CD8-positive, alpha-beta memory T cell (primary cell): ENCODE data around the gene HNRNPLL. TPM values are rescaled to one million over a fixed set of nuclear protein-coding genes. Genes with fewer than 3 reads are reported as not detected.
A peak's percentile ranks its signal among the peaks of the same experiment; 100 is the strongest.

Experiments used
- CTCF ChIA-PET: fragments of 350-600 bp; sonication (Branson Sonifier 250); formaldehyde crosslinking; loops from one replicate; lab custom pipeline; 2021; ENCODE audit warnings: antibody characterized with exemption; lab: Charles Lee
- POLR2A ChIA-PET: fragments of 350-600 bp; sonication (Branson Sonifier 250); formaldehyde crosslinking; loops from one replicate; lab custom pipeline; 2021; ENCODE audit warnings: antibody characterized with exemption; lab: Charles Lee
- DNase-seq, 5 donors: peaks; one replicate each; pipeline versions ENCODE4 v3.0.0 to v3.0.0-alpha.2; 2020 to 2022; ENCODE audit warnings: mixed read lengths in 1 of 5
- H3K27ac ChIP-seq: one replicate; pipeline ENCODE4 v1.7.0; 2013; ENCODE audit warnings: low read depth, mild to moderate bottlenecking, low read length, moderate library complexity
- H3K27me3 ChIP-seq: 2 replicates; pipeline ENCODE4 v1.7.0; 2013; ENCODE audit warnings: low read length, mild to moderate bottlenecking; ENCODE audit not compliant: insufficient read depth, poor library complexity, severe bottlenecking
- H3K36me3 ChIP-seq: 2 replicates; pipeline ENCODE4 v1.7.0; 2013; ENCODE audit warnings: mild to moderate bottlenecking, low read length, moderate library complexity; ENCODE audit not compliant: insufficient read depth
- H3K4me1 ChIP-seq: 2 replicates; pipeline ENCODE4 v1.7.0; 2013; ENCODE audit warnings: mild to moderate bottlenecking, low read length, moderate library complexity; ENCODE audit not compliant: insufficient read depth
- H3K4me3 ChIP-seq: 2 replicates; pipeline ENCODE4 v1.7.0; 2013; ENCODE audit warnings: mild to moderate bottlenecking, low read length
- H3K9me3 ChIP-seq: 2 replicates; pipeline ENCODE4 v1.7.0; 2013; ENCODE audit warnings: mild to moderate bottlenecking, low read length
- H3K27ac Mint-ChIP-seq, 8 donors: one replicate each; pipeline ENCODE4 v1.8.0; 2020 to 2021; ENCODE audit warnings: mixed read lengths in 8 of 8, mild to moderate bottlenecking in 6 of 8, inconsistent platforms in 3 of 8, moderate library complexity in 3 of 8
- H3K27me3 Mint-ChIP-seq, 2 donors: one replicate each; pipeline ENCODE4 v1.8.0; 2020 to 2021; ENCODE audit warnings: mixed read lengths in 2 of 2, mild to moderate bottlenecking in 1 of 2, moderate library complexity in 1 of 2
- H3K36me3 Mint-ChIP-seq, 3 donors: one replicate each; pipeline ENCODE4 v1.8.0; 2020 to 2021; ENCODE audit warnings: mixed read lengths in 3 of 3, inconsistent platforms in 1 of 3, mild to moderate bottlenecking in 1 of 3
- H3K4me1 Mint-ChIP-seq, 3 donors: one replicate each; pipeline ENCODE4 v1.8.0; 2020 to 2021; ENCODE audit warnings: mixed read lengths in 3 of 3, inconsistent platforms in 1 of 3, mild to moderate bottlenecking in 1 of 3
- H3K4me3 Mint-ChIP-seq, 7 donors: one replicate each; pipeline ENCODE4 v1.8.0; 2020 to 2021; ENCODE audit warnings: mixed read lengths in 7 of 7, mild to moderate bottlenecking in 6 of 7, moderate library complexity in 4 of 7, inconsistent platforms in 2 of 7
- H3K9me3 Mint-ChIP-seq, 5 donors: one replicate each; pipeline ENCODE4 v1.8.0; 2020 to 2022; ENCODE audit warnings: mixed read lengths in 5 of 5, mild to moderate bottlenecking in 3 of 5, moderate library complexity in 2 of 5, inconsistent platforms in 1 of 5
- polyA plus RNA-seq: library from polyadenylated mRNA; unstranded; fragments of 300-500 nt; fragmentation: Illumina TruSeq; gene quantifications from one replicate; pipeline ENCODE4 v1.2.3, GENCODE V29; 2021
- total RNA-seq, 2 experiments: library from RNA; stranded (reverse); gene quantifications; one replicate each; pipeline ENCODE4 v1.2.3, GENCODE V29; 2021

HNRNPLL gene
- total and polyA plus RNA-seq, 3 experiments from 2014 or later, result 65.4 to 80.8 (median 77.4) TPM

DNA sequence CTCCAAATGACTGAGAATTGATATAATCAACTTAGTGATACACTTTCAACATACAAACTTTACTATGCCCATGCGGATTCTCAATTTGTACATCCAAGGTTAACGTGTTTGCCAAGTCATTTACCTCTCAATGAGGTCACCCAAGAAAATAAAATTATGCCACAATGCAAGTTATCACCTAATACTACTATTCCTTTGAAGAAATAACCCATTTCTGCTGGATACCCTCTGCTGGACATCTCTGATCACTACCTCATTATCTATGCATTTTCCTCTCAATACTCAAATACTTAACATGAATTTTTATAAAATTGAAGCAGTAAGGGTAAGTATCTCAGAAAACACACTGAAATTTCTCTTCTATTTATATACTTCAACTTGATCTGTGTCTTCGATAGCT is 12.7 kb downstream of the HNRNPLL start:
- CTCF ChIA-PET, result interaction anchor here (1.0 to 1.3 kb wide), 6 partner anchors 8 to 161 kb away, joined by 3 to 9 read pairs (median 4); partner anchors contain the start of genes HNRNPLL and SRSF7
- Mint-ChIP-seq H3K9me3 (no peaks in the 10 kb centered on the region), H3K4me3 (peak overlapping the region; percentile 17 to 78 (median 72)), H3K27me3 (no peaks in the 10 kb centered on the region), H3K36me3 (peaks cover 7 to 58% (median 9%) of the 10 kb centered on the region in 3 donors), H3K27ac (peak overlapping the region; percentile 30 to 88 (median 72)), H3K4me1 (peaks cover 67 to 84% (median 84%) of the 10 kb centered on the region in 3 donors)
- Histone ChIP-seq H3K4me1 (peaks cover 9% of the 10 kb centered on the region), H3K36me3 (peaks cover 10% of the 10 kb centered on the region), H3K27ac (peak overlapping the region; percentile 6), H3K4me3 (no peak overlapping the region), H3K9me3 (no peaks in the 10 kb centered on the region), H3K27me3 (no peaks in the 10 kb centered on the region)
- POLR2A ChIA-PET, result interaction anchor here (1.3 kb wide), 1 partner anchor 12 kb away, joined by 6 read pairs; no protein-coding TSS in a partner anchor
- no peak for DNase-seq

DNA sequence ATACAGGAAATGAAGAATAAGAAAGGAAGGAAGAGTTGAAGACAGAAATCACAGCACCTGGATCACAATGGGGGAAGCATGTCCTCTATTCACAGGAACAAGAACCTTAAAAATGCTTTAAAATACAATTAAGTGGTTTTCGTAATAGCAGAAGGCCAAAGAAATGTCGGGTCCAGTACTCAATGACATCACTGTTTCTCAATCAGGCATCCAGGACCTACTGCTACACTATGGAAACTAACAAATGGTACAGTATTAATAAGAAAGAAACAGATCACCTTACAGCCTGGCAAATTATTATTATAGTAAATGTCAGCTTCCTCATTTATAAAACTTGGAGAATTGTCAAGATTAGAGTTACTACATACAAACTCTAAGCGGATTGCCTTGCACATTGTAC is 15.8 kb downstream of the HNRNPLL start:
- ChIA-PET POLR2A (no interaction called here), CTCF (no interaction called here)
- Histone ChIP-seq H3K4me1 (peaks cover 5% of the 10 kb centered on the region), H3K36me3 (peaks cover 10% of the 10 kb centered on the region), H3K27ac (no peak overlapping the region), H3K27me3 (no peaks in the 10 kb centered on the region), H3K4me3 (no peak overlapping the region), H3K9me3 (no peaks in the 10 kb centered on the region)
- Mint-ChIP-seq H3K4me3 (peak overlapping the region in 4 of 7 donors; percentile 9 to 73 (median 22)), H3K27ac (peak overlapping the region; percentile 45 to 94 (median 84)), H3K4me1 (peaks cover 51 to 72% (median 72%) of the 10 kb centered on the region in 3 donors), H3K36me3 (peaks cover 7 to 74% (median 14%) of the 10 kb centered on the region in 3 donors), H3K9me3 (no peaks in the 10 kb centered on the region), H3K27me3 (no peaks in the 10 kb centered on the region)
- no peak for DNase-seq

DNA sequence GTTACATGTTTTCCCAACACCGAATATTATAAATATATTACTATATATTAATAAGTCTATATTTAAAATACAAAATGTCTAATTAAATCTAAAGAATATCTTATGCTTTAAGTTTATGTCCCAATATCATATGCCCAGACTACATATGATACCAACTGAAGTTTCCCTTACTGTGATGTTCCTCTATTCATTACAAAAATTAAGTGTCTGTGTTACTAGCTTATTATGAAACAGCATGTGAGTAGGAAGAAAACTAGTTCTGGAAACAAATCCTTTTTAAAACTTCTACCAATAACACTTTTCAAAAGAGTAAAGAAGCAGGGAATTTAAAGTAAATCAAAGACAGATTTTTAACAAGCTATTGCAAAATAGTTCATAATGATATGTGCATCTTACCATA is 17.8 kb downstream of the HNRNPLL start:
- Histone ChIP-seq H3K36me3 (peaks cover 6% of the 10 kb centered on the region), H3K27ac (no peak overlapping the region), H3K4me1 (peaks cover 8% of the 10 kb centered on the region), H3K9me3 (no peaks in the 10 kb centered on the region), H3K4me3 (no peak overlapping the region), H3K27me3 (no peaks in the 10 kb centered on the region)
- Mint-ChIP-seq H3K4me3 (peak overlapping the region in 2 of 7 donors; percentile 43 to 45), H3K27me3 (no peaks in the 10 kb centered on the region), H3K27ac (peak overlapping the region in 4 of 8 donors; percentile 48 to 66 (median 58)), H3K4me1 (peaks cover 43 to 70% (median 70%) of the 10 kb centered on the region in 3 donors), H3K36me3 (peaks cover 7 to 78% (median 19%) of the 10 kb centered on the region in 3 donors), H3K9me3 (no peaks in the 10 kb centered on the region)
- POLR2A ChIA-PET, result interaction anchor here (2.4 kb wide), 1 partner anchor 166 kb away, joined by 7 read pairs; the partner anchor contains the start of gene SRSF7
- CTCF ChIA-PET, result interaction anchor here (0.7 to 9.1 kb wide), 5 partner anchors 10 to 156 kb away, joined by 3 to 128 read pairs (median 4); partner anchors contain the start of gene HNRNPLL
- no peak for DNase-seq

DNA sequence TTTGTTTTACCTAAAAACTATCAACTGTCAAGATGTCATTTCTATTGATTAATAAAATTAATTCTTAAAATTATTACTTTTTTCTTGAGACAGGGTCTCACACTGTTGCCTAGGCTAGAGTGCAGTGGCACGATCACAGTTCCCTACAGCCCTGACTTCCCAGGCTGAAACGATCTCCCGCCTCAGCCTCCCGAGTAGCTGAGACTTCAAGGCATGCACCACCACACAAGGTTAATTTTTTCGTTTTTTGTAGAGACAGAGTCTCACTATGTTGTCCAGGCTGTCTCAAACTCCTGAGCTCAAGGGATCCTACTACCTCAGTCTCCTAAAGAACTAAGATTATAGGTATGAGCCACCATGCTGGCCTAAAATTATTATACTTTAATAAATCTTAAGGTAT is 18.7 kb downstream of the HNRNPLL start:
- no peaks in the 10 kb centered on the region for H3K9me3 Mint-ChIP-seq
- no peaks in the 10 kb centered on the region for H3K36me3 ChIP-seq
- ChIA-PET POLR2A (interaction anchor here (0.9 to 2.4 kb wide), 2 partner anchors 15 to 167 kb away, joined by 3 to 7 read pairs; partner anchors contain the start of gene SRSF7), CTCF (interaction anchor here (0.9 to 9.1 kb wide), 5 partner anchors 10 to 169 kb away, joined by 3 to 128 read pairs (median 4); partner anchors contain the start of gene HNRNPLL)
- peaks cover 37 to 64% (median 63%) of the 10 kb centered on the region in 3 donors for H3K4me1 Mint-ChIP-seq
- peak overlapping the region in 6 of 8 donors; percentile 36 to 91 (median 62) for H3K27ac Mint-ChIP-seq
- H3K4me1 ChIP-seq, result peaks cover 3% of the 10 kb centered on the region
- H3K9me3 ChIP-seq, result no peaks in the 10 kb centered on the region
- peak overlapping the region in 2 of 7 donors; percentile 34 to 53 for H3K4me3 Mint-ChIP-seq
- H3K27ac ChIP-seq, result no peak overlapping the region
- no peak overlapping the region for H3K4me3 ChIP-seq
- no peaks in the 10 kb centered on the region for H3K27me3 ChIP-seq
- H3K27me3 Mint-ChIP-seq, result no peaks in the 10 kb centered on the region
- DNase-seq, result no peak
- peaks cover 7 to 72% (median 19%) of the 10 kb centered on the region in 3 donors for H3K36me3 Mint-ChIP-seq

- Histone ChIP-seq H3K4me3 (no peak overlapping the region), H3K36me3 (no peaks in the 10 kb centered on the region), H3K27me3 (no peaks in the 10 kb centered on the region), H3K27ac (no peak overlapping the region), H3K9me3 (no peaks in the 10 kb centered on the region), H3K4me1 (peaks cover 8% of the 10 kb centered on the region)
- CTCF ChIA-PET, result interaction anchor here (0.9 to 9.1 kb wide), 5 partner anchors 11 to 169 kb away, joined by 3 to 128 read pairs (median 4); partner anchors contain the start of gene HNRNPLL
- H3K27me3 Mint-ChIP-seq, result no peaks in the 10 kb centered on the region
- no peak for DNase-seq
- peak overlapping the region in 2 of 7 donors; percentile 5 to 39 for H3K4me3 Mint-ChIP-seq
- peaks cover 39 to 65% (median 65%) of the 10 kb centered on the region in 3 donors for H3K4me1 Mint-ChIP-seq
- POLR2A ChIA-PET, result interaction anchor here (0.9 to 2.4 kb wide), 2 partner anchors 15 to 167 kb away, joined by 3 to 7 read pairs; partner anchors contain the start of gene SRSF7
- H3K36me3 Mint-ChIP-seq, result peaks cover 7 to 74% (median 22%) of the 10 kb centered on the region in 3 donors
- peak overlapping the region in 4 of 8 donors; percentile 26 to 79 (median 72) for H3K27ac Mint-ChIP-seq
- H3K9me3 Mint-ChIP-seq, result no peaks in the 10 kb centered on the region
Measured at GRCh38 chr2:38583524-38583923, 19.2 kb downstream of the HNRNPLL start.

DNA sequence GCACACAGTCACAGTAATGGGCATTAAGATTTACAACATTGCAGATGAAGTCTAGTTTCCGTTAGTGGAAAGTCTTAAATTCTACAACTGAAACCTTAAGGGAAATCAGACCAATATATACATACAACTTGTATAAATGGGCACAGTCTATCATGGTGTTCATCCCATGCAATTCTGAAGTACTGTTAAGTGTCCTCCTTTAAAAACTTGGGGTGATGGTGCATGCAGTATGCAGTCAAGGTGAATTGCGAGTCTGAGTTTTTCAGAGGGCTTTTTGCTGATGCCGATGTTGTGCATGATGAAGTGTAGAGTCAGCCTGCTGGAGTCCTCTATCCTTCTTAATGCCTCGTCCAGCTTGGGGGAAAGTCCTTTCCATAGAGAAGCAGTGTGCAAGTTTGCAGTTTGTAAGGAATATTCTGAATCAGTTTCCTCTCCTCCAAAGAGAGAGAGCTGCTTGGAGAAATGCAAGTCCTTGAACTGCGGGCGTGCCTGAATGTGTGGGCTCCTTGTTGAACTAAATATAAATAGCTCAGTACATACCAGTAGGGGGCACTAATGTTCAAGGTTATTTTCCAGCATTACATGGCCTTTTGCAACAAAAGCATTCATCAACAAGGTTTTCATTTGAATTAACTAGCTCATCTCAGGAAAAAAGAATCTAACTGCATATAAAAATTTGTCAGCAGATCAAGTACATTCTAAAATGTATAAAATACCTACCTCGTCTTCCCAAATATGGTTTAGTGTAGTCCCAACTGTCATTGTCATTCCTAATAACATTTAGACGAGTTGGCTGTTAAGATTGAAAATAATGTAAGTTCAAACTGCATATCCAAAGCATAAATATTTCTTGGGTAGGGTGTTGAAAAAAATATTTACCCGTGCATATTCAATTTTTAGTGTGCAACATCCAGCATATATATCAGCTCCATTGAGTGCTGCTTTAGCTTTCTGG is 21.3 kb downstream of the HNRNPLL start:
- Mint-ChIP-seq H3K9me3 (no peaks in the 10 kb centered on the region), H3K27ac (peak overlapping the region in 7 of 8 donors; percentile 9 to 92 (median 56)), H3K36me3 (peaks cover 2 to 75% (median 19%) of the 10 kb centered on the region in 3 donors), H3K4me3 (no peak overlapping the region), H3K4me1 (peaks cover 31 to 64% (median 64%) of the 10 kb centered on the region in 3 donors), H3K27me3 (no peaks in the 10 kb centered on the region)
- peak in 3 of 5 donors; percentile 63 to 73 (median 66) for DNase-seq
- Histone ChIP-seq H3K27ac (no peak overlapping the region), H3K4me1 (peaks cover 8% of the 10 kb centered on the region), H3K9me3 (no peaks in the 10 kb centered on the region), H3K27me3 (no peaks in the 10 kb centered on the region), H3K36me3 (no peaks in the 10 kb centered on the region), H3K4me3 (no peak overlapping the region)
- ChIA-PET POLR2A (interaction anchor here (0.5 to 1.5 kb wide), 7 partner anchors 21 to 170 kb away, joined by 3 to 11 read pairs (median 8); partner anchors contain the start of genes HNRNPLL and SRSF7), CTCF (interaction anchor here (0.7 to 9.1 kb wide), 45 partner anchors 9 to 189 kb away, joined by 3 to 128 read pairs (median 7); partner anchors contain the start of genes GALM, HNRNPLL and SRSF7)

DNA sequence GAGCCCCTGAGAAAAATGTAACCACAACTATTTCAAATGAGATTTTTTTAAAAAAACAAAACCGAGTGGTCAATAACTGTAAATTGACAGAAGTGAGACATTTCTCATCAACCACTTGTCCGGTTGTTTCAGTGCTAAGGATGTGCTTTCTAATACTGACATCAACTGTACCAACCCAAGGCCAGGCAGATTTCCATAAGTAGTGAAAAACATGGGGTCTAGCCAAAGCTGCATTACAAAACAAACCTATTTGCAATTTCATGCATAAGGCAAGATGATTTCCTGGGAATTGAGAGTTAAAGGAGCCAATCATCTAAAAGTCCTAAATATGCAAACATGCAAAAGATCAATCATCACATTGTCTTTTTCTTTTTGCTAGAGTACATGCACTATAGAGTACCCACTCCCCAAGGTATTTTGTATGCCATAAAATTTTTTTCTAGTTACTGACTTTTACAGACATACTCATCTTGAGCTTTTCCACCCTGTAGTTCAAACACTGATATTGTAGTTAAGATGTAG is 22.6 kb downstream of the HNRNPLL start:
- Histone ChIP-seq H3K36me3 (no peaks in the 10 kb centered on the region), H3K4me3 (no peak overlapping the region), H3K9me3 (no peaks in the 10 kb centered on the region), H3K27ac (no peak overlapping the region), H3K4me1 (peaks cover 8% of the 10 kb centered on the region), H3K27me3 (no peaks in the 10 kb centered on the region)
- Mint-ChIP-seq H3K9me3 (no peaks in the 10 kb centered on the region), H3K4me1 (peaks cover 31 to 66% (median 64%) of the 10 kb centered on the region in 3 donors), H3K27me3 (no peaks in the 10 kb centered on the region), H3K27ac (no peak overlapping the region), H3K36me3 (peaks cover 0 to 74% (median 17%) of the 10 kb centered on the region in 3 donors), H3K4me3 (no peak overlapping the region)
- DNase-seq, result no peak
- ChIA-PET POLR2A (interaction anchor here (0.6 to 1.2 kb wide), 3 partner anchors 35 to 168 kb away, joined by 3 to 6 read pairs (median 3); no protein-coding TSS in a partner anchor), CTCF (interaction anchor here (1.0 to 9.1 kb wide), 8 partner anchors 16 to 161 kb away, joined by 3 to 128 read pairs (median 17); partner anchors contain the start of gene HNRNPLL)
